H9 (cell line): Measurements from ENCODE around the gene ADGRE1. TPM values are rescaled to one million over a fixed set of nuclear protein-coding genes. Genes with fewer than 3 reads are reported as not detected.

Experiments used
- DNase-seq: peaks from one replicate; pipeline ENCODE4 v3.0.0-alpha.2; 2017
- H2AFZ ChIP-seq: one replicate; pipeline ENCODE4 v1.6.1; 2013; ENCODE audit warnings: mild to moderate bottlenecking, low read length, control low read depth, moderate library complexity
- H2AK5ac ChIP-seq: 2 replicates; pipeline ENCODE4 v1.6.1; 2013; ENCODE audit warnings: low read length, control low read depth, mixed read lengths; ENCODE audit not compliant: insufficient read length
- H2BK120ac ChIP-seq: one replicate; pipeline ENCODE4 v1.6.1; 2013; ENCODE audit warnings: low read depth, mild to moderate bottlenecking, low read length, control low read depth, inconsistent platforms; ENCODE audit not compliant: poor library complexity, severe bottlenecking
- H2BK12ac ChIP-seq: 2 replicates; pipeline ENCODE4 v1.6.1; 2013; ENCODE audit warnings: low read length, control low read depth, mixed read lengths, low read depth; ENCODE audit not compliant: insufficient read length
- H2BK15ac ChIP-seq: 2 replicates; pipeline ENCODE4 v1.6.1; 2013; ENCODE audit warnings: low read depth, low read length, control low read depth
- H2BK20ac ChIP-seq: one replicate; pipeline ENCODE4 v1.6.1; 2013; ENCODE audit warnings: low read depth, mild to moderate bottlenecking, low read length, control low read depth, inconsistent platforms; ENCODE audit not compliant: poor library complexity, severe bottlenecking
- H2BK5ac ChIP-seq: 2 replicates; pipeline ENCODE4 v1.6.1; 2013; ENCODE audit warnings: low read length, control low read depth, mixed read lengths; ENCODE audit not compliant: insufficient read length
- H3K14ac ChIP-seq: 2 replicates; pipeline ENCODE4 v1.6.1; 2013; ENCODE audit warnings: low read length, control low read depth; ENCODE audit not compliant: insufficient read depth
- H3K18ac ChIP-seq: 2 replicates; pipeline ENCODE4 v1.6.1; 2013; ENCODE audit warnings: low read depth, mild to moderate bottlenecking, mixed read lengths, low read length, control low read depth; ENCODE audit not compliant: insufficient read length
- H3K23ac ChIP-seq: 2 replicates; pipeline ENCODE4 v1.6.1; 2013; ENCODE audit warnings: low read length, control low read depth, mixed read lengths, low read depth; ENCODE audit not compliant: insufficient read length
- H3K23me2 ChIP-seq: 2 replicates; pipeline ENCODE4 v1.6.1; 2013; ENCODE audit warnings: low read depth, mild to moderate bottlenecking, mixed read lengths, low read length, control low read depth; ENCODE audit not compliant: insufficient read length, poor library complexity, severe bottlenecking
- H3K27ac ChIP-seq: 2 replicates; pipeline ENCODE4 v1.5.1; 2013; ENCODE audit warnings: low read length, control low read depth, mixed read lengths, low read depth; ENCODE audit not compliant: insufficient read length
- H3K27me3 ChIP-seq: 2 replicates; pipeline ENCODE4 v1.6.1; 2013; ENCODE audit warnings: low read length, control low read depth, inconsistent platforms; ENCODE audit not compliant: insufficient read depth
- H3K4ac ChIP-seq: 2 replicates; pipeline ENCODE4 v1.6.1; 2013; ENCODE audit warnings: low read depth, mild to moderate bottlenecking, control low read depth, inconsistent platforms, low read length, moderate library complexity
- H3K4me1 ChIP-seq: 2 replicates; pipeline ENCODE4 v1.6.1; 2013; ENCODE audit warnings: low read length, control low read depth, inconsistent platforms; ENCODE audit not compliant: insufficient read depth
- H3K4me2 ChIP-seq: 2 replicates; pipeline ENCODE4 v1.6.1; 2013; ENCODE audit warnings: low read length, control low read depth, mixed read lengths; ENCODE audit not compliant: insufficient read length, insufficient read depth
- H3K56ac ChIP-seq: 2 replicates; pipeline ENCODE4 v1.6.1; 2013; ENCODE audit warnings: low read depth, mild to moderate bottlenecking, mixed read lengths, low read length, control low read depth; ENCODE audit not compliant: insufficient read length
- H3K79me1 ChIP-seq: 2 replicates; pipeline ENCODE4 v1.6.1; 2013; ENCODE audit warnings: low read depth, mild to moderate bottlenecking, moderate library complexity, low read length, control low read depth, inconsistent platforms; ENCODE audit not compliant: insufficient read depth, poor library complexity, severe bottlenecking
- H3K79me2 ChIP-seq: 2 replicates; pipeline ENCODE4 v1.6.1; 2013; ENCODE audit warnings: low read length, control low read depth, inconsistent platforms; ENCODE audit not compliant: insufficient read depth
- H3K9ac ChIP-seq: 2 replicates; pipeline ENCODE4 v1.6.1; 2013; ENCODE audit warnings: low read length, control low read depth, mixed read lengths; ENCODE audit not compliant: insufficient read length; ENCODE audit errors: extremely low read depth
- H3K9me3 ChIP-seq: one replicate; pipeline ENCODE4 v1.6.1; 2013; ENCODE audit warnings: low read depth, low read length, inconsistent platforms; ENCODE audit not compliant: control insufficient read depth
- H3T11ph ChIP-seq: one replicate; pipeline ENCODE4 v1.6.1; 2013; ENCODE audit warnings: mild to moderate bottlenecking, low read length, control low read depth, inconsistent platforms
- H4K20me1 ChIP-seq: one replicate; pipeline ENCODE4 v1.6.1; 2013; ENCODE audit not compliant: control insufficient read depth, insufficient read length, insufficient read depth
- H4K5ac ChIP-seq: 2 replicates; pipeline ENCODE4 v1.6.1; 2013; ENCODE audit warnings: low read depth, mild to moderate bottlenecking, mixed read lengths, low read length, control low read depth; ENCODE audit not compliant: insufficient read length
- H4K8ac ChIP-seq: replicated peaks from 2 replicates; pipeline ENCODE4 v1.6.1; 2013; ENCODE audit warnings: low read length, control low read depth, mixed read lengths, low read depth; ENCODE audit not compliant: insufficient read length
- H4K91ac ChIP-seq: 2 replicates; pipeline ENCODE4 v1.6.1; 2013; ENCODE audit warnings: low read depth, mild to moderate bottlenecking, moderate library complexity, mixed read lengths, low read length, control low read depth; ENCODE audit not compliant: insufficient read length
- H3K27ac Mint-ChIP-seq, 3 experiments: 2 replicates in 2 of 3; 3 replicates in 1 of 3; pipeline ENCODE4 v1.8.0; 2020 to 2021; ENCODE audit warnings: mixed read lengths in 3 of 3, mild to moderate bottlenecking in 1 of 3, moderate library complexity in 1 of 3
- H3K27me3 Mint-ChIP-seq: 2 replicates; pipeline ENCODE4 v1.8.0; 2021; ENCODE audit warnings: low read depth, mild to moderate bottlenecking, moderate library complexity, mixed read lengths
- H3K36me3 Mint-ChIP-seq, 3 experiments: 2 replicates in 2 of 3; 3 replicates in 1 of 3; pipeline ENCODE4 v1.8.0; 2020 to 2021; ENCODE audit warnings: low read depth in 3 of 3, mixed read lengths in 3 of 3; ENCODE audit not compliant: insufficient read depth in 1 of 3
- H3K4me1 Mint-ChIP-seq, 2 experiments: 2 replicates each; pipeline ENCODE4 v1.8.0; 2020; ENCODE audit warnings: mixed read lengths in 2 of 2
- H3K4me3 Mint-ChIP-seq, 2 experiments: 2 replicates in 1 of 2; 3 replicates in 1 of 2; pipeline ENCODE4 v1.8.0; 2020 to 2021; ENCODE audit warnings: mild to moderate bottlenecking in 2 of 2, mixed read lengths in 2 of 2, moderate library complexity in 1 of 2
- H3K9me3 Mint-ChIP-seq, 2 experiments: 2 replicates in 1 of 2; 3 replicates in 1 of 2; pipeline ENCODE4 v1.8.0; 2020; ENCODE audit warnings: mild to moderate bottlenecking in 2 of 2, mixed read lengths in 2 of 2, moderate library complexity in 1 of 2
- WGBS: extraction: QIAGEN DNeasy Blood & Tissue Kit; methylation state at CpG from one replicate; pipeline ENCODE4 v1.1.7; 2013; ENCODE audit warnings: missing lambda C conversion rate, low lambda C conversion rate, mixed read lengths; ENCODE audit not compliant: insufficient read length; ENCODE audit errors: extremely low coverage; 5-methylcytosine and 5-hydroxymethylcytosine counted together
- total RNA-seq: library from RNA; stranded (reverse); gene quantifications from 2 replicates; pipeline ENCODE4 v1.2.1, GENCODE V29; 2021
- TF ChIP-seq, protein P1 (sequence below): fragments of 200-600 bp; sonication (generic); conservative IDR thresholded peaks from 3 replicates; pipeline ENCODE4 v1.8.0; 2021; ENCODE audit warnings: antibody characterized with exemption, mild to moderate bottlenecking

The ADGRE1 gene
- total RNA-seq, 1 experiment from 2014 or later, result not detected

DNA sequence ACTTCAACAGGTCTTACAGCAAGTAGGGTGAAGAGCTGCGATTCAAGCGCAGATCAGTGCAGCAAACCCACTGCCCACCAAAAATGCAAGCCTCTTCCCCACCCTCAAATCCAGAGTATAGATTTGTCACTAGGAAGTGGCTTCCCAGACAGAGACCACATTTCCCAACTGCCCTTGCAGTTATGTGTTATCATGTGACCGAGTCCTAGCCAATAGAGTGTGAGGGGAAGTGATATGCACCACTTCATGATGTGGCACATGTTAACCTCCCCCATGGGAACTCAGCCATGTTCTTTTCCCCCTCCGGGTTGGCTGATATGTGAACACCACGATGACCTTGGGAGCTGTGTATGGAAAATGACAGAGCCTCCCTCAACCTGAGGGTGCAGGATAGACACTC is 83.1 kb downstream of the ADGRE1 start:
- Histone ChIP-seq H3K27me3 (no peaks in the 10 kb centered on the region), H3T11ph (no peak overlapping the region), H2AFZ (no peak overlapping the region), H2BK5ac (no peak overlapping the region), H3K18ac (no peak overlapping the region), H4K5ac (no peak overlapping the region), H3K9me3 (peaks cover 63% of the 10 kb centered on the region), H2BK120ac (no peak overlapping the region), H4K20me1 (no peaks in the 10 kb centered on the region), H3K56ac (no peak overlapping the region), H3K9ac (no peak overlapping the region), H3K14ac (no peak overlapping the region), H3K79me1 (no peaks in the 10 kb centered on the region), H4K91ac (no peak overlapping the region), H3K23me2 (no peaks in the 10 kb centered on the region), H3K79me2 (no peaks in the 10 kb centered on the region), H3K4me1 (no peaks in the 10 kb centered on the region), H4K8ac (no peak overlapping the region), H2AK5ac (no peak overlapping the region), H3K27ac (no peak overlapping the region), H2BK12ac (no peak overlapping the region), H2BK20ac (no peak overlapping the region), H3K23ac (no peak overlapping the region), H3K4me2 (no peak overlapping the region), H2BK15ac (no peak overlapping the region), H3K4ac (no peak overlapping the region)
- Mint-ChIP-seq H3K9me3 (peaks cover 82 to 93% of the 10 kb centered on the region in 2 experiments), H3K36me3 (peaks cover 0 to 33% (median 5%) of the 10 kb centered on the region in 3 experiments; a peak in 4 of 7 replicates), H3K27ac (no peak overlapping the region), H3K27me3 (peaks cover 2% of the 10 kb centered on the region; the same call in 1 of the 2 replicates), H3K4me1 (no peaks in the 10 kb centered on the region), H3K4me3 (no peak overlapping the region)
- DNase-seq, result no peak
- TF ChIP-seq, protein P1, sequence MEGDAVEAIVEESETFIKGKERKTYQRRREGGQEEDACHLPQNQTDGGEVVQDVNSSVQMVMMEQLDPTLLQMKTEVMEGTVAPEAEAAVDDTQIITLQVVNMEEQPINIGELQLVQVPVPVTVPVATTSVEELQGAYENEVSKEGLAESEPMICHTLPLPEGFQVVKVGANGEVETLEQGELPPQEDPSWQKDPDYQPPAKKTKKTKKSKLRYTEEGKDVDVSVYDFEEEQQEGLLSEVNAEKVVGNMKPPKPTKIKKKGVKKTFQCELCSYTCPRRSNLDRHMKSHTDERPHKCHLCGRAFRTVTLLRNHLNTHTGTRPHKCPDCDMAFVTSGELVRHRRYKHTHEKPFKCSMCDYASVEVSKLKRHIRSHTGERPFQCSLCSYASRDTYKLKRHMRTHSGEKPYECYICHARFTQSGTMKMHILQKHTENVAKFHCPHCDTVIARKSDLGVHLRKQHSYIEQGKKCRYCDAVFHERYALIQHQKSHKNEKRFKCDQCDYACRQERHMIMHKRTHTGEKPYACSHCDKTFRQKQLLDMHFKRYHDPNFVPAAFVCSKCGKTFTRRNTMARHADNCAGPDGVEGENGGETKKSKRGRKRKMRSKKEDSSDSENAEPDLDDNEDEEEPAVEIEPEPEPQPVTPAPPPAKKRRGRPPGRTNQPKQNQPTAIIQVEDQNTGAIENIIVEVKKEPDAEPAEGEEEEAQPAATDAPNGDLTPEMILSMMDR, result no peak
- WGBS, result no CpG with 5 or more reads among the region's 5 CpGs
